Smooth muscle cell (in vitro differentiated cells): ENCODE results near the gene CENPF. TPM values are rescaled to one million over a fixed set of nuclear protein-coding genes. Genes with fewer than 3 reads are reported as not detected.
"Not testable (repeated sequence)": the region's sequence is repeated elsewhere in the genome, so short reads cannot be mapped to it uniquely, and the experiment has no call there.

Experiments
- DNase-seq: peaks from one replicate; lab custom pipeline; 2025; ENCODE audit not compliant: unreplicated experiment; lab: John Stamatoyannopoulos, UW
- H2AFZ ChIP-seq: fragments of 200-600 bp; sonication (generic); 2 replicates; pipeline ENCODE4 v1.6.0; 2016; ENCODE audit warnings: antibody characterized with exemption, low read depth, mild to moderate bottlenecking
- H3F3A ChIP-seq: fragments of 200-600 bp; sonication (generic); 2 replicates; pipeline ENCODE4 v1.6.0; 2017; ENCODE audit warnings: antibody characterized with exemption, low read depth
- H3K27ac ChIP-seq: fragments of 200-600 bp; sonication (generic); 2 replicates; pipeline ENCODE4 v1.5.1; 2016; ENCODE audit warnings: low read depth, mild to moderate bottlenecking
- H3K27me3 ChIP-seq: fragments of 200-600 bp; sonication (generic); 2 replicates; pipeline ENCODE4 v1.6.1; 2016; ENCODE audit warnings: low read depth, mild to moderate bottlenecking
- H3K36me3 ChIP-seq: fragments of 200-600 bp; sonication (generic); 2 replicates; pipeline ENCODE4 v1.5.1; 2016; ENCODE audit warnings: low read depth
- H3K4me1 ChIP-seq: fragments of 200-600 bp; sonication (generic); 2 replicates; pipeline ENCODE4 v1.5.1; 2016; ENCODE audit warnings: low read depth
- H3K4me2 ChIP-seq: fragments of 200-600 bp; sonication (generic); 2 replicates; pipeline ENCODE4 v1.6.0; 2016; ENCODE audit warnings: mild to moderate bottlenecking
- H3K4me3 ChIP-seq: fragments of 200-600 bp; sonication (generic); 2 replicates; pipeline ENCODE4 v1.5.1; 2016; ENCODE audit warnings: mild to moderate bottlenecking
- H3K79me2 ChIP-seq: fragments of 200-600 bp; sonication (generic); 2 replicates; pipeline ENCODE4 v1.6.0; 2016; ENCODE audit warnings: low read depth, mild to moderate bottlenecking
- H3K9ac ChIP-seq: fragments of 200-600 bp; sonication (generic); 2 replicates; pipeline ENCODE4 v1.6.0; 2016; ENCODE audit warnings: low read depth
- H3K9me3 ChIP-seq: fragments of 200-600 bp; sonication (generic); replicated peaks from 2 replicates; pipeline ENCODE4 v1.5.1; 2016; ENCODE audit warnings: low read depth
- H4K20me1 ChIP-seq: fragments of 200-600 bp; sonication (generic); 2 replicates; pipeline ENCODE4 v1.6.0; 2016; ENCODE audit warnings: low read depth
- CTCF ChIP-seq: fragments of 200-600 bp; sonication (generic); IDR thresholded peaks from 2 replicates; pipeline ENCODE4 v1.5.1; 2017; ENCODE audit warnings: borderline replicate concordance, mild to moderate bottlenecking, antibody characterized with exemption; ENCODE audit not compliant: insufficient read depth, poor library complexity, severe bottlenecking
- WGBS: methylation state at CpG from one replicate; pipeline ENCODE4 v1.1.7; 2016; ENCODE audit warnings: low lambda C conversion rate; 5-methylcytosine and 5-hydroxymethylcytosine counted together
- polyA plus RNA-seq: library from polyadenylated mRNA; unstranded; fragments of >200 nt; fragmentation: Nextera tagmentation; extraction: Ambion mirVana; gene quantifications from 2 replicates; pipeline ENCODE4 v1.2.1, GENCODE V29; 2016
- total RNA-seq: library from RNA; depleted of rRNA; stranded (reverse); fragments of >200 nt; gene quantifications from 2 replicates; pipeline ENCODE4 v1.2.3, GENCODE V29; 2014

CENPF gene
- total and polyA plus RNA-seq, 2 experiments from 2014 or later: 7.4 to 8.3 TPM

DNA sequence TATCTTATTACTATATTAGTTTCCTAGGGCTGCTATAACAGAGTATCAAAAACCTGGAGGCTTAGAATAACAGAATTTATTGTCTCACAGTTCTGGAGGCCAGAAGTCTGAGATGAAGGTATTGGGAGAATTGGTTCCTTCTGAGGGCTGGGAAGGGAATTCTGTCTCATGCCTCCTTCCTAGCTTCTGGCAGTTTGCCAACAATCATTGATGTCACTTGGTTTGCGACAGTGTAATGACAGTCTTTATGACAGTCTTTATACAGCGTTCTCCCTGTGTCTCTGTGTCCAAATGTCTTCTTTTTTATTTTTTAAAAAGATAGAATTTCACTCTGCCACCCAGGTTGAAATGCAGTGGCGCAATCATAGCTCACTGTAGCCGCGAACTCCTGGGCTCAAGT, 15.8 kb upstream of the CENPF start:
- no peaks in the 10 kb centered on the region for H4K20me1 ChIP-seq

GRCh38 chr1:214588963-214589597, 13.9 kb upstream of the CENPF start:
- no peaks in the 10 kb centered on the region for H3F3A ChIP-seq
- no peaks in the 10 kb centered on the region for H4K20me1 ChIP-seq
- no peak overlapping the region for H3K9ac ChIP-seq
- TF ChIP-seq CTCF: no peak
- no peak overlapping the region for H3K27ac ChIP-seq
- no peak for DNase-seq
- H3K4me1 ChIP-seq: peaks cover 4% of the 10 kb centered on the region
- WGBS: 90% methylated on average over 4 of the region's 4 CpGs
- no peaks in the 10 kb centered on the region for H3K9me3 ChIP-seq
- H3K27me3 ChIP-seq: no peaks in the 10 kb centered on the region
- H3K4me3 ChIP-seq: no peak overlapping the region
- no peak overlapping the region for H2AFZ ChIP-seq
- no peaks in the 10 kb centered on the region for H3K79me2 ChIP-seq
- no peaks in the 10 kb centered on the region for H3K36me3 ChIP-seq
- H3K4me2 ChIP-seq: no peak overlapping the region

More for the DNA sequence above, 15.8 kb upstream of the CENPF start:
- no peak for DNase-seq
- no peak overlapping the region for H2AFZ ChIP-seq
- no peaks in the 10 kb centered on the region for H3K36me3 ChIP-seq
- no peak for TF ChIP-seq CTCF
- no peaks in the 10 kb centered on the region for H3K27me3 ChIP-seq
- H3K79me2 ChIP-seq: no peaks in the 10 kb centered on the region
- H3K27ac ChIP-seq: no peak overlapping the region
- no peaks in the 10 kb centered on the region for H3K9me3 ChIP-seq
- H3F3A ChIP-seq: no peaks in the 10 kb centered on the region
- WGBS: 89% methylated on average over 5 of the region's 5 CpGs
- H3K4me2 ChIP-seq: no peak overlapping the region
- no peak overlapping the region for H3K4me3 ChIP-seq
- peaks cover 4% of the 10 kb centered on the region for H3K4me1 ChIP-seq
- H3K9ac ChIP-seq: no peak overlapping the region

- H3K27me3 ChIP-seq: no peaks in the 10 kb centered on the region
These were observed 12.3 kb upstream of the CENPF start for GRCh38 chr1:214590696-214591095.

GRCh38 chr1:214591918-214592317, 11.1 kb upstream of the CENPF start:
- not testable (repeated sequence) for H3K4me3 ChIP-seq, H3F3A ChIP-seq, DNase-seq, H3K4me1 ChIP-seq, H2AFZ ChIP-seq, H4K20me1 ChIP-seq, H3K27me3 ChIP-seq, H3K4me2 ChIP-seq, H3K36me3 ChIP-seq, H3K9me3 ChIP-seq, H3K9ac ChIP-seq, H3K79me2 ChIP-seq, H3K27ac ChIP-seq
- WGBS: 93% methylated on average over 8 of the region's 8 CpGs

More at GRCh38 chr1:214590696-214591095, 12.3 kb upstream of the CENPF start:
- H3K36me3 ChIP-seq: no peaks in the 10 kb centered on the region
- H3K4me1 ChIP-seq: no peaks in the 10 kb centered on the region
- TF ChIP-seq CTCF: peak; percentile 8
- WGBS: 91% methylated on average over 5 of the region's 5 CpGs
- H4K20me1 ChIP-seq: no peaks in the 10 kb centered on the region
- no peak overlapping the region for H3K4me3 ChIP-seq
- H2AFZ ChIP-seq: no peak overlapping the region
- H3K9ac ChIP-seq: no peak overlapping the region
- no peak for DNase-seq
- no peaks in the 10 kb centered on the region for H3K9me3 ChIP-seq
- no peaks in the 10 kb centered on the region for H3K79me2 ChIP-seq
- H3K27ac ChIP-seq: no peak overlapping the region
- H3K4me2 ChIP-seq: no peak overlapping the region
- no peaks in the 10 kb centered on the region for H3F3A ChIP-seq
